Measurements from ENCODE around the gene GPR108. TPM values are rescaled to one million over a fixed set of nuclear protein-coding genes. Genes with fewer than 3 reads are reported as not detected.
"Not testable (repeated sequence)": the region's sequence is repeated elsewhere in the genome, so short reads cannot be mapped to it uniquely, and the experiment has no call there.

Gene GPR108
- total RNA-seq, 1 donor from 2014 or later: 69.1 TPM

DNA sequence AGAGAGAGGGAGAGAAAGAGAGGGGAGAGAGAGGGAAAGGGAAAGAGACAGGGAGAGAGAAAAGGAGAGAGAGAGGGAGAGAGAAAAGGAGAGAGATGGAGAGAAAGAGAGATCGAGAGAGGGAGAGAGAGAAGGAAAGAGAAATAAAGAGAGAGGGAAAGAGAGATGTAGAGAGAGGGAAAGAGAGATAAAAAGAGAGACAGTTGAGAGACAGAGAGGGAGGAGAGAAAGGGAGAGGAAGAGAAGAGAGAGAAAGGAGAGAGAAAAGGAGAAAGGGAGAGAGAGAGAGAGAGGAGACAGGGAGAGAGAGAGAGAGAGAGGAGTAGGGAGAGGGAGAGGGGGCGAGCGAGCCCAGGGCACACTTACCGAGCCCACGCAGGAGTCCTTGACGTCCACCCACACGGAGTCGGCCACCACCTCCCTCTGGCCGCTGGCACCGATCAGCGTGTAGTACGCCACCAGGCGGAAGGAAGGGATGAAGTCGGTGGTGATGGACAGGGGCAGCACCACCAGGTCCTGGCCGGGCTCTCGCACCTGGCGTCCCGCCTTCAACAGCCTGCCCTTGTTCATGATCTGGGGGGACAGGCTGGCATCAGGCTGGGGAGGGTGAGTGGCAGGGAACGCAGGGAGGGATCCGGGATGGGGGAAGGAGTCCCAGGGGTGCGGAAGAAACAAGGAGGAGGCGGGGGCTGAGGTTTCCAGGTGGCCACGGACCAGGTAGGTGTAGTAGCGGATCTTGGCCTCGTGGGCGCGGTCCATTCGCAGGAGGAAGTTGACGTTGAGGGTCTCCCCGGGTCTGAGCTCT lies 26.9 kb downstream of the GPR108 start:
- no peak for DNase-seq (ENCODE audit: low spot score)
- H3K27me3 Mint-ChIP-seq (ENCODE audit: unreplicated experiment): peaks cover 14% of the 10 kb centered on the region
- H3K9me3 Mint-ChIP-seq (ENCODE audit: unreplicated experiment): peaks cover 19% of the 10 kb centered on the region
- peak overlapping the region; percentile 44 for H3K4me3 Mint-ChIP-seq (ENCODE audit: unreplicated experiment)
- H3K4me1 Mint-ChIP-seq (ENCODE audit: unreplicated experiment): no peaks in the 10 kb centered on the region
- TF ChIP-seq, protein P1, sequence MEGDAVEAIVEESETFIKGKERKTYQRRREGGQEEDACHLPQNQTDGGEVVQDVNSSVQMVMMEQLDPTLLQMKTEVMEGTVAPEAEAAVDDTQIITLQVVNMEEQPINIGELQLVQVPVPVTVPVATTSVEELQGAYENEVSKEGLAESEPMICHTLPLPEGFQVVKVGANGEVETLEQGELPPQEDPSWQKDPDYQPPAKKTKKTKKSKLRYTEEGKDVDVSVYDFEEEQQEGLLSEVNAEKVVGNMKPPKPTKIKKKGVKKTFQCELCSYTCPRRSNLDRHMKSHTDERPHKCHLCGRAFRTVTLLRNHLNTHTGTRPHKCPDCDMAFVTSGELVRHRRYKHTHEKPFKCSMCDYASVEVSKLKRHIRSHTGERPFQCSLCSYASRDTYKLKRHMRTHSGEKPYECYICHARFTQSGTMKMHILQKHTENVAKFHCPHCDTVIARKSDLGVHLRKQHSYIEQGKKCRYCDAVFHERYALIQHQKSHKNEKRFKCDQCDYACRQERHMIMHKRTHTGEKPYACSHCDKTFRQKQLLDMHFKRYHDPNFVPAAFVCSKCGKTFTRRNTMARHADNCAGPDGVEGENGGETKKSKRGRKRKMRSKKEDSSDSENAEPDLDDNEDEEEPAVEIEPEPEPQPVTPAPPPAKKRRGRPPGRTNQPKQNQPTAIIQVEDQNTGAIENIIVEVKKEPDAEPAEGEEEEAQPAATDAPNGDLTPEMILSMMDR (IDR thresholded peaks at IDR 0.05; ENCODE audit: unreplicated experiment): no peak
- peaks cover 10% of the 10 kb centered on the region for H3K36me3 Mint-ChIP-seq (ENCODE audit: low read depth, unreplicated experiment)
- H3K27ac Mint-ChIP-seq (ENCODE audit: unreplicated experiment): no peak overlapping the region

DNA sequence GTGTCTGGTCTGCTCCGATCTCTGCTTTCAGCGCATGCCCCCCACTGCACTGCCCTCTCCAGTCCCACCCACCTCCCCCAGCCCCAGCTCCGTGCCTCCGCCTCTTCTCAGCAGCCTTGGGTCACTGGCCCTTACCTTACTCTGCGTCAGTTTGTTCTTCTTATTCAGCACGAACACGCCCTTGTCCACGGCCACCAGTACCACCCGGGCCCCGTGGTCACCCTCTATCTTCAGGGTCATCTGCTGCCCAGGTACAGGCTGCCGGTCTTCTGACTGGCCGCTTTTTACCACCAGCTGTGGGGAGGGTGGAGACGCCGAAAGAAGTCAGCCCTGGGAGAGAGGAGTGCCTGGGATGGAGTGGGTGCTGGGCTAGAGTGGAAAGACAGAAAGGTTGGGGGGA lies 27.8 kb downstream of the GPR108 start:
- TF ChIP-seq, protein P1 (IDR thresholded peaks at IDR 0.05; ENCODE audit: unreplicated experiment): no peak
- H3K27ac Mint-ChIP-seq (ENCODE audit: unreplicated experiment): no peak overlapping the region
- H3K4me3 Mint-ChIP-seq (ENCODE audit: unreplicated experiment): no peak overlapping the region
- H3K36me3 Mint-ChIP-seq (ENCODE audit: low read depth, unreplicated experiment): peaks cover 10% of the 10 kb centered on the region
- peaks cover 14% of the 10 kb centered on the region for H3K27me3 Mint-ChIP-seq (ENCODE audit: unreplicated experiment)
- peaks cover 19% of the 10 kb centered on the region for H3K9me3 Mint-ChIP-seq (ENCODE audit: unreplicated experiment)
- DNase-seq (ENCODE audit: low spot score): no peak
- no peaks in the 10 kb centered on the region for H3K4me1 Mint-ChIP-seq (ENCODE audit: unreplicated experiment)

DNA sequence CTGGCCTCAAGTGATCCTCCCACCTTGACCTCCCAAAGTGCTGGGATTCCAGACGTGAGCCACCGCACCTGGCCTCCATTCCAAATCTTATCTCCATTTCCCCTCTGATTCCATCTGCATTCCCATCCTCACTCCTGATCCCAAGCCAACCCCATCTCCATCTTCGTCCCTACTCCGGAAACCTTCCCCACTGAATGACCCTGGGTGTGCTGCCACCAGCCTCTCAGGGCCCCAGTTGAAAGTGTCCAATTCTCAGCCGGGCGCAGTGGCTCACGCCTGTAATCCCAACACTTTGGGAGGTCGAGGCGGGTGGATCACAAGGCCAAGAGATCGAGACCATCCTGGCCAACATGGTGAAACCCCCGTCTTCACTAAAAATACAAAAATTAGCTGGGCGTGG lies 28.5 kb downstream of the GPR108 start:
- not testable (repeated sequence) for H3K4me3 Mint-ChIP-seq (ENCODE audit: unreplicated experiment)

GRCh38 chr19:6708346-6708745 lies 29.0 kb downstream of the GPR108 start:
- H3K4me3 Mint-ChIP-seq (ENCODE audit: unreplicated experiment): no peak overlapping the region
- DNase-seq (ENCODE audit: low spot score): no peak
- no peaks in the 10 kb centered on the region for H3K4me1 Mint-ChIP-seq (ENCODE audit: unreplicated experiment)
- H3K27ac Mint-ChIP-seq (ENCODE audit: unreplicated experiment): no peak overlapping the region
- H3K27me3 Mint-ChIP-seq (ENCODE audit: unreplicated experiment): peaks cover 14% of the 10 kb centered on the region
- H3K9me3 Mint-ChIP-seq (ENCODE audit: unreplicated experiment): peaks cover 19% of the 10 kb centered on the region
- H3K36me3 Mint-ChIP-seq (ENCODE audit: low read depth, unreplicated experiment): peaks cover 10% of the 10 kb centered on the region
- TF ChIP-seq, protein P1 (IDR thresholded peaks at IDR 0.05; ENCODE audit: unreplicated experiment): no peak

More for the DNA sequence above, 28.5 kb downstream of the GPR108 start:
- not testable (repeated sequence) for DNase-seq (ENCODE audit: low spot score); H3K4me1 Mint-ChIP-seq (ENCODE audit: unreplicated experiment); H3K27ac Mint-ChIP-seq (ENCODE audit: unreplicated experiment); H3K36me3 Mint-ChIP-seq (ENCODE audit: low read depth, unreplicated experiment)
- Mint-ChIP-seq H3K9me3 (ENCODE audit: unreplicated experiment) (peaks cover 19% of the 10 kb centered on the region), H3K27me3 (ENCODE audit: unreplicated experiment) (peaks cover 14% of the 10 kb centered on the region)

DNA sequence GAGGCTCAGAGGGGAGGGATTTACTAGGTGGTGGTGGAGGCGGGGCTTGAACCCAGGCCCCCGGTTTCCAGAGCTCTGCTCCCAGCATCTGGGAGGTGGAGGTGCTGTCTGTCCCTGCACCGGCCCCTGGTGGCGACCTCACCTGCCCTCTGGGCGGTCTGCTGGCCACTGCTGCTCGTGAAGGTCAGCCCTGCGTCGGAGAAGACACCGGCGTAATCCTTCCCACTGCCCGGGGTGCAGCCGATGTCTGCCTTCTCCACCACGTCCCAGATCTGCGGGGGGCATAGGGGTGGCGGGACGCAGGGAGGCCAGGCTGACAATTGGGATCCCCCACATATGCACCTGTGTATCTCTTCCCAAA lies 29.7 kb downstream of the GPR108 start:
- peaks cover 20% of the 10 kb centered on the region for H3K9me3 Mint-ChIP-seq (ENCODE audit: unreplicated experiment)
- peaks cover 14% of the 10 kb centered on the region for H3K27me3 Mint-ChIP-seq (ENCODE audit: unreplicated experiment)
- peaks cover 9% of the 10 kb centered on the region for H3K36me3 Mint-ChIP-seq (ENCODE audit: low read depth, unreplicated experiment)
- H3K27ac Mint-ChIP-seq (ENCODE audit: unreplicated experiment): no peak overlapping the region
- TF ChIP-seq, protein P1 (IDR thresholded peaks at IDR 0.05; ENCODE audit: unreplicated experiment): no peak
- no peak overlapping the region for H3K4me3 Mint-ChIP-seq (ENCODE audit: unreplicated experiment)
- no peaks in the 10 kb centered on the region for H3K4me1 Mint-ChIP-seq (ENCODE audit: unreplicated experiment)
- DNase-seq (ENCODE audit: low spot score): no peak

Measured in endothelial cell (in vitro differentiated cells).